Uterus (tissue), 2 donors: ENCODE data around the gene TWSG1.

Experiments
- CTCF ChIP-seq, 4 experiments: fragments of 200-600 bp in 2 of 4; fragments of 450-650 bp in 2 of 4; sonication (generic) in 2 of 4; IDR thresholded peaks; one replicate each; pipeline ENCODE4 v1.5.1; 2016 to 2019; ENCODE audit warnings: antibody characterized with exemption in 4 of 4, mild to moderate bottlenecking in 2 of 4, moderate library complexity in 1 of 4
- POLR2A ChIP-seq, 2 donors: fragments of 450-650 bp; IDR thresholded peaks; one replicate each; pipeline ENCODE4 v1.6.1; 2016; ENCODE audit warnings: antibody characterized with exemption in 2 of 2, mild to moderate bottlenecking in 1 of 2, moderate library complexity in 1 of 2

GRCh38 chr18:9405977-9406376, 71.4 kb downstream of the TWSG1 start:
- TF ChIP-seq CTCF (IDR thresholded peaks at IDR 0.05) (no peak), POLR2A (IDR thresholded peaks at IDR 0.05) (no peak)
